Ascending aorta (tissue), 2 donors: ENCODE results near the gene OSBPL6. TPM values are rescaled to one million over a fixed set of nuclear protein-coding genes. Genes with fewer than 3 reads are reported as not detected.

ENCODE experiments used
- DNase-seq, 2 donors: peaks; one replicate each; pipeline ENCODE4 v3.0.0-alpha.2; 2019; ENCODE audit warnings: low spot score in 2 of 2
- H3K27ac ChIP-seq, 2 donors: fragments of 200-600 bp; sonication (generic); one replicate each; pipeline ENCODE4 v1.5.1; 2016 to 2017; ENCODE audit warnings: mild to moderate bottlenecking in 1 of 2
- H3K27me3 ChIP-seq: fragments of 200-600 bp; sonication (generic); one replicate; pipeline ENCODE4 v1.5.1; 2017
- H3K36me3 ChIP-seq, 2 donors: fragments of 200-600 bp; sonication (generic); one replicate each; pipeline ENCODE4 v1.5.1; 2016
- H3K4me1 ChIP-seq, 2 donors: fragments of 200-600 bp; sonication (generic); one replicate each; pipeline ENCODE4 v1.5.1; 2016 to 2017; ENCODE audit warnings: mild to moderate bottlenecking in 1 of 2
- H3K4me3 ChIP-seq, 2 donors: fragments of 200-600 bp; sonication (generic); one replicate each; pipeline ENCODE4 v1.5.1; 2016 to 2017; ENCODE audit warnings: mild to moderate bottlenecking in 1 of 2
- H3K9me3 ChIP-seq, 2 donors: fragments of 200-600 bp; sonication (generic); one replicate each; pipeline ENCODE4 v1.5.1; 2016
- CTCF ChIP-seq, 3 experiments: fragments of 200-600 bp in 2 of 3; fragments of 450-650 bp in 1 of 3; sonication (generic) in 2 of 3; IDR thresholded peaks; one replicate each; pipeline ENCODE4 v1.5.1; 2016 to 2019; ENCODE audit warnings: antibody characterized with exemption in 3 of 3, mild to moderate bottlenecking in 1 of 3, moderate library complexity in 1 of 3
- intact Hi-C: fragments of 100-400 bp; cut with DNase I; formaldehyde crosslinking; loops from one replicate; pipeline ENCODE4 v1.15.1; 2023
- total RNA-seq: library from RNA; depleted of rRNA; stranded (reverse); fragments of >200 nt; gene quantifications from one replicate; pipeline ENCODE4 v1.1.0, GENCODE V29; 2016

Gene OSBPL6
- total RNA-seq, 1 donor from 2014 or later: 1.4 TPM

GRCh38 chr2:178273787-178274360 lies 79.6 kb downstream of the OSBPL6 start:
- intact Hi-C loops: no loop called here
- DNase-seq: no peak
- Histone ChIP-seq H3K9me3 (no peaks in the 10 kb centered on the region), H3K27me3 (no peaks in the 10 kb centered on the region), H3K27ac (no peak overlapping the region), H3K4me3 (no peak overlapping the region), H3K4me1 (no peaks in the 10 kb centered on the region), H3K36me3 (no peaks in the 10 kb centered on the region)
- TF ChIP-seq CTCF (IDR thresholded peaks at IDR 0.05): no peak

- Histone ChIP-seq H3K36me3 (no peaks in the 10 kb centered on the region), H3K27me3 (no peaks in the 10 kb centered on the region), H3K9me3 (no peaks in the 10 kb centered on the region), H3K27ac (no peak overlapping the region), H3K4me1 (no peaks in the 10 kb centered on the region), H3K4me3 (no peak overlapping the region)
- no peak for TF ChIP-seq CTCF (IDR thresholded peaks at IDR 0.05)
- no peak for DNase-seq
- intact Hi-C loops: loop anchor here (5.0 kb wide), 1 partner anchor 83 kb away; the partner anchor contains the start of gene OSBPL6
Observed at GRCh38 chr2:178275600-178275999, 81.3 kb downstream of the OSBPL6 start.

- intact Hi-C loops: loop anchor here (5.0 kb wide), 1 partner anchor 85 kb away; the partner anchor contains the start of gene OSBPL6
- no peak for DNase-seq
- H3K9me3 ChIP-seq: no peaks in the 10 kb centered on the region
- H3K27ac ChIP-seq: no peak overlapping the region
- H3K4me1 ChIP-seq: no peaks in the 10 kb centered on the region
- no peaks in the 10 kb centered on the region for H3K27me3 ChIP-seq
- TF ChIP-seq CTCF (IDR thresholded peaks at IDR 0.05): no peak
- H3K36me3 ChIP-seq: no peaks in the 10 kb centered on the region
- no peak overlapping the region for H3K4me3 ChIP-seq
Observed at GRCh38 chr2:178277741-178278197, 83.5 kb downstream of the OSBPL6 start.

GRCh38 chr2:178279142-178279541 lies 84.8 kb downstream of the OSBPL6 start:
- Histone ChIP-seq H3K36me3 (no peaks in the 10 kb centered on the region), H3K4me1 (no peaks in the 10 kb centered on the region), H3K27ac (no peak overlapping the region), H3K4me3 (no peak overlapping the region), H3K27me3 (no peaks in the 10 kb centered on the region), H3K9me3 (no peaks in the 10 kb centered on the region)
- TF ChIP-seq CTCF (IDR thresholded peaks at IDR 0.05): no peak
- intact Hi-C loops: loop anchor here (5.0 kb wide), 1 partner anchor 87 kb away; the partner anchor contains the start of gene OSBPL6
- DNase-seq: no peak

GRCh38 chr2:178279636-178280035 lies 85.3 kb downstream of the OSBPL6 start:
- intact Hi-C loops: loop anchor here (2.0 to 5.0 kb wide), 3 partner anchors 87 to 167 kb away; partner anchors contain the start of genes OSBPL6 and RBM45
- Histone ChIP-seq H3K4me1 (no peaks in the 10 kb centered on the region), H3K9me3 (no peaks in the 10 kb centered on the region), H3K4me3 (no peak overlapping the region), H3K27ac (no peak overlapping the region), H3K36me3 (no peaks in the 10 kb centered on the region), H3K27me3 (no peaks in the 10 kb centered on the region)
- no peak for DNase-seq
- no peak for TF ChIP-seq CTCF (IDR thresholded peaks at IDR 0.05)
